Upper lobe of left lung (tissue), 4 donors: ENCODE data around the gene HIP1.

Experiments
- CTCF ChIP-seq, 6 experiments: fragments of 450-650 bp in 4 of 6; fragments of 200-600 bp in 2 of 6; sonication (generic) in 2 of 6; IDR thresholded peaks; one replicate each; pipeline ENCODE4 v1.5.1; 2016 to 2019; ENCODE audit warnings: antibody characterized with exemption in 6 of 6
- EP300 ChIP-seq, 4 donors: sonication (generic); formaldehyde crosslinking; IDR thresholded peaks; one replicate each; pipeline ENCODE4 v1.5.1; 2017; ENCODE audit warnings: antibody characterized with exemption in 4 of 4, control low read depth in 2 of 4
- POLR2A ChIP-seq, 4 donors: fragments of 450-650 bp; IDR thresholded peaks; one replicate each; pipeline ENCODE4 v1.5.1; 2016 to 2017; ENCODE audit warnings: antibody characterized with exemption in 4 of 4, mild to moderate bottlenecking in 2 of 4
- POLR2AphosphoS5 ChIP-seq, 2 donors: sonication (generic); formaldehyde crosslinking; IDR thresholded peaks; one replicate each; pipeline ENCODE4 v1.5.1; 2017; ENCODE audit warnings: antibody characterized with exemption in 2 of 2

DNA sequence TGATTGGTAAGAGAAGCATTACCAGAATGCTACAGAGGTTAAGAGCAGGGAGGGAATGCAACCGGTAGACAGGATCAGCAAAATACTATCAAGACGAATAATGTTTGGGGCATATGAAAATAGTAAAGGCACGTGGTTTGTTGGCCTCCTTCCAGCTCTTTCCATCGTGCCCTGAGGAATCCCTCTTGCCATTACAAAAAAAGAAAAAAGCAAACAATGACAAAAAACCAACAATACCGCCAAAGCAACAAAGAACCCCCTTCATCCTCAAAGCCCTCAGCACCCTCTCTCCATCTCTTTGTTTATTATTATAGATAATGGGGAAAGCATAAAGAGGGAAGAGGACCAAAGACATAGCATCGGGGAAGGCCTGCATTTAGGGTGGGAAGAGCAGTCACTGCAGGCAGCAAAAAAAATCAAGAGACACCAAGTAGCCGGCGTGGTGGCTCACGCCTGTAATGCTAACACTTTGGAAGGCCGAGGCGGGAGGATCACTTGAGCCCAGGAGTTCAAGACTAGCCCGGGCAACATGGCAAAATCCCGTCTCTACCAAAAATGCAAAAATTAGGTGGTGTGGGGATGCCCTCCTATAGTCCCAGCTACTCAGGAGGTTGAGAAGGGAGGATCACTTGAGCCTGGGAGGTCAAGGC lies 78.0 kb downstream of the HIP1 start:
- no peak for TF ChIP-seq CTCF (IDR thresholded peaks at IDR 0.05)
- no peak for TF ChIP-seq POLR2A (IDR thresholded peaks at IDR 0.05)
- no peak for TF ChIP-seq POLR2AphosphoS5 (IDR thresholded peaks at IDR 0.05)
- no peak for TF ChIP-seq EP300 (IDR thresholded peaks at IDR 0.05)
